ENCODE measurements around the gene MSL2. TPM values are rescaled to one million over a fixed set of nuclear protein-coding genes. Genes with fewer than 3 reads are reported as not detected.

MSL2 gene
- 30.2 TPM for total RNA-seq
- long read RNA-seq, full-length matches to known transcripts: 17 of 18 reads
- long read RNA-seq, partial matches to known transcripts: 0 of 18 reads
- long read RNA-seq, other reads (novel, unspliced or antisense): 1 of 18 reads

- intact Hi-C loops (cut with DNase I): no loop called here
- Histone ChIP-seq H3K4me3 (peak within 1 kb of the TSS; percentile 93), H3K9me3 (no peaks in the 10 kb centered on the region), H3K27ac (peak within 1 kb of the TSS; percentile 100), H3K36me3 (no peaks in the 10 kb centered on the region), H3K27me3 (no peaks in the 10 kb centered on the region), H3K4me1 (peaks cover 25% of the 10 kb centered on the region)
- DNase-seq (no peak), ATAC-seq (no peak)
- no peak for TF ChIP-seq CTCF (IDR thresholded peaks at IDR 0.05)
Observed at GRCh38 chr3:136196064-136196400, at the start of gene MSL2. TSS of gene MSL2 (minus strand) at chr3:136196335. CDS start at chr3:136195113, 1,222 bp downstream.

GRCh38 chr3:136245691-136246090 lies 49.6 kb upstream of the MSL2 start:
- ATAC-seq (no peak), DNase-seq (no peak)
- Histone ChIP-seq H3K4me3 (no peak overlapping the region), H3K27ac (no peak overlapping the region), H3K9me3 (no peaks in the 10 kb centered on the region), H3K4me1 (peaks cover 1% of the 10 kb centered on the region), H3K27me3 (no peaks in the 10 kb centered on the region), H3K36me3 (no peaks in the 10 kb centered on the region)
- intact Hi-C loops (cut with DNase I): no loop called here
- no peak for TF ChIP-seq CTCF (IDR thresholded peaks at IDR 0.05)

GRCh38 chr3:136239094-136239493 lies 43.0 kb upstream of the MSL2 start:
- intact Hi-C loops (cut with DNase I): no loop called here
- H3K4me3 ChIP-seq: no peak overlapping the region
- no peak overlapping the region for H3K27ac ChIP-seq
- DNase-seq (no peak), ATAC-seq (no peak)
- TF ChIP-seq CTCF (IDR thresholded peaks at IDR 0.05): no peak
- no peaks in the 10 kb centered on the region for H3K9me3 ChIP-seq
- no peaks in the 10 kb centered on the region for H3K36me3 ChIP-seq
- no peaks in the 10 kb centered on the region for H3K27me3 ChIP-seq
- H3K4me1 ChIP-seq: no peaks in the 10 kb centered on the region

GRCh38 chr3:136237961-136238649 lies 42.0 kb upstream of the MSL2 start:
- Histone ChIP-seq H3K27ac (no peak overlapping the region), H3K36me3 (no peaks in the 10 kb centered on the region), H3K4me3 (no peak overlapping the region), H3K4me1 (no peaks in the 10 kb centered on the region), H3K9me3 (no peaks in the 10 kb centered on the region), H3K27me3 (no peaks in the 10 kb centered on the region)
- ATAC-seq (no peak), DNase-seq (no peak)
- TF ChIP-seq CTCF (IDR thresholded peaks at IDR 0.05): no peak
- intact Hi-C loops (cut with DNase I): no loop called here

- Histone ChIP-seq H3K36me3 (no peaks in the 10 kb centered on the region), H3K4me1 (no peaks in the 10 kb centered on the region), H3K27ac (no peak overlapping the region), H3K9me3 (no peaks in the 10 kb centered on the region), H3K4me3 (no peak overlapping the region), H3K27me3 (no peaks in the 10 kb centered on the region)
- DNase-seq (no peak), ATAC-seq (no peak)
- intact Hi-C loops (cut with DNase I): no loop called here
- no peak for TF ChIP-seq CTCF (IDR thresholded peaks at IDR 0.05)
Observed at GRCh38 chr3:136237103-136237502, 41.0 kb upstream of the MSL2 start.

All from upper lobe of right lung (tissue), 1 donor.